Measurements from ENCODE around the gene SH3RF3.
A peak's percentile ranks its signal among the peaks of the same experiment; 100 is the strongest.

The SH3RF3 gene

GRCh38 chr2:109293663-109294062, 164.7 kb downstream of the SH3RF3 start:
- DNase-seq, result no peak

- no peak for DNase-seq
Observed at GRCh38 chr2:109294523-109294922, 165.5 kb downstream of the SH3RF3 start.

GRCh38 chr2:109295070-109295780, 166.2 kb downstream of the SH3RF3 start:
- no peak for DNase-seq

- DNase-seq, result no peak
Observed at GRCh38 chr2:109295781-109296117, 166.7 kb downstream of the SH3RF3 start.

GRCh38 chr2:109297566-109298490, 168.8 kb downstream of the SH3RF3 start:
- no peak for DNase-seq

- no peak for DNase-seq
Observed at GRCh38 chr2:109298851-109299250, 169.8 kb downstream of the SH3RF3 start.

GRCh38 chr2:109299536-109299935, 170.5 kb downstream of the SH3RF3 start:
- DNase-seq, result no peak

GRCh38 chr2:109300582-109300981, 171.6 kb downstream of the SH3RF3 start:
- DNase-seq, result no peak

GRCh38 chr2:109301746-109302145, 172.7 kb downstream of the SH3RF3 start:
- DNase-seq, result no peak

- DNase-seq, result no peak
Observed at GRCh38 chr2:109302319-109302718, 173.3 kb downstream of the SH3RF3 start.

GRCh38 chr2:109304242-109304641, 175.2 kb downstream of the SH3RF3 start:
- no peak for DNase-seq

GRCh38 chr2:109304731-109305470, 175.9 kb downstream of the SH3RF3 start:
- no peak for DNase-seq

GRCh38 chr2:109305490-109306167, 176.6 kb downstream of the SH3RF3 start:
- DNase-seq, result no peak

GRCh38 chr2:109306190-109306589, 177.2 kb downstream of the SH3RF3 start:
- DNase-seq, result no peak

- no peak for DNase-seq
Observed at GRCh38 chr2:109311771-109312170, 182.8 kb downstream of the SH3RF3 start.

GRCh38 chr2:109312902-109313301, 183.9 kb downstream of the SH3RF3 start:
- no peak for DNase-seq

GRCh38 chr2:109313343-109313742, 184.3 kb downstream of the SH3RF3 start:
- no peak for DNase-seq

- DNase-seq, result no peak
Observed at GRCh38 chr2:109316091-109316490, 187.1 kb downstream of the SH3RF3 start.

GRCh38 chr2:109317471-109318095, 188.6 kb downstream of the SH3RF3 start:
- no peak for DNase-seq

- DNase-seq, result peak; percentile 63
Observed at GRCh38 chr2:109318150-109318948, 189.3 kb downstream of the SH3RF3 start.

GRCh38 chr2:109318949-109319342, 189.9 kb downstream of the SH3RF3 start:
- no peak for DNase-seq

Data from DMS 273 treated with DMSO at 0.1 percent for 48 hours (cell line).